Epithelial cell of proximal tubule (primary cell): ENCODE data around the gene HS3ST5. TPM values are rescaled to one million over a fixed set of nuclear protein-coding genes. Genes with fewer than 3 reads are reported as not detected.

Experiments
- DNase-seq: peaks from one replicate; pipeline ENCODE4 v3.0.0-alpha.2; 2011; ENCODE audit warnings: low read depth
- H3K4me3 ChIP-seq: 2 replicates; pipeline ENCODE4 v1.5.1; 2011; ENCODE audit warnings: low read depth, mild to moderate bottlenecking, low read length
- CTCF ChIP-seq: conservative IDR thresholded peaks from 2 replicates; pipeline ENCODE4 v1.5.1; 2012; ENCODE audit warnings: low read depth, mild to moderate bottlenecking, low read length
- total RNA-seq: library from RNA; depleted of rRNA; stranded (reverse); fragments of >200 nt; gene quantifications from 2 replicates; pipeline ENCODE4 v1.2.3, GENCODE V29; 2015

HS3ST5 gene
- total RNA-seq, 1 donor from 2014 or later, result 0.17 TPM

DNA sequence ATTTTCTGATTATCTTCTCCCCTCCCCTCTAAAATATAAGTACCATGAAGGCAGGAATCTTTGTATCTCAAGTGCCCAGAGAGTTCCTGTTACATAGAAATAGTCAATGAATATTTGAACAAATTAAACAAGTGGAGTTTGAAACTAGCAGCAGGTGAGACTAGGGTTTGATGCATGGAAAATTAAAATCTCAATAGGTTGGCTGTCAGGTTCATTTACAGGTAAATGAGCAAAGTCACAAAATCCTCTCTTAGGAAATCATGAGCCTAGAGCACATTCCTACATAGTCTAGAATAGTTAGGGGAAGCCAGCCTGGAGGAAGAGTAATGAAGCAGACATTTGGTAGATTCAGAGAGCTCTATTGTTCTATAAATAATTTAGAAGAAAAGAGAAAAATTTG lies 140.4 kb downstream of the HS3ST5 start:
- no peak for TF ChIP-seq CTCF
- H3K4me3 ChIP-seq, result no peak overlapping the region
- DNase-seq, result no peak

DNA sequence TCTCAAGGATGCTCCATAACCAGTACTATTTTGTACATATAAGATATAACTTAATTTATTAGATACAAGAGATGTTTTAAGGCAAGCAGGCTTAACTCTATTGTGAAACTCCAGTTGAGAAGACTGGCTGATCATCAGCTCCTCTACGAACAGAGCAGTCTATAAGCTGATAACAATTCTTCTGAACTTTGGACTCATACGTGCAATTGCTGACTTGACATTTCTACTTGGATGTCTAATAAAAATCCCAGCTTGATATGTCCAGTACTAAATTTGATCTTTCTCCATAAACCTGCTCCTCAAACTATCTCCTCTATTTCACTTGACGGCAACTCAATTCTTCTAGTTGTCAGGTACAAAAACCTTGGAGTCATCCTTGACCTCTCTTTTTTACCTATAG lies 141.9 kb downstream of the HS3ST5 start:
- no peak for DNase-seq
- no peak overlapping the region for H3K4me3 ChIP-seq
- no peak for TF ChIP-seq CTCF

GRCh38 chr6:114195631-114196403 lies 147.0 kb downstream of the HS3ST5 start:
- no peak for DNase-seq
- H3K4me3 ChIP-seq, result no peak overlapping the region
- no peak for TF ChIP-seq CTCF

- H3K4me3 ChIP-seq, result no peak overlapping the region
- TF ChIP-seq CTCF, result no peak
- no peak for DNase-seq
Observed at GRCh38 chr6:114195027-114195365, 147.8 kb downstream of the HS3ST5 start.

- no peak overlapping the region for H3K4me3 ChIP-seq
- no peak for TF ChIP-seq CTCF
- DNase-seq, result no peak
Observed at GRCh38 chr6:114194362-114195026, 148.3 kb downstream of the HS3ST5 start.

- TF ChIP-seq CTCF, result no peak
- DNase-seq, result no peak
- H3K4me3 ChIP-seq, result no peak overlapping the region
Observed at GRCh38 chr6:114187563-114187962, 155.3 kb downstream of the HS3ST5 start.

GRCh38 chr6:114181664-114182063 lies 161.2 kb downstream of the HS3ST5 start:
- TF ChIP-seq CTCF, result no peak
- H3K4me3 ChIP-seq, result no peak overlapping the region
- DNase-seq, result no peak
